Kasumi-1 (cell line): ENCODE results near the gene THBS4.

Experiments used
- DNase-seq, 2 experiments: peaks; one replicate each; lab custom pipeline; 2025; lab: John Stamatoyannopoulos, UW

The THBS4 gene

GRCh38 chr5:80116465-80116864 lies 81.3 kb downstream of the THBS4 start:
- no peak for DNase-seq

GRCh38 chr5:80117446-80117845 lies 82.3 kb downstream of the THBS4 start:
- DNase-seq = no peak

GRCh38 chr5:80119372-80119771 lies 84.2 kb downstream of the THBS4 start:
- DNase-seq = no peak

DNA sequence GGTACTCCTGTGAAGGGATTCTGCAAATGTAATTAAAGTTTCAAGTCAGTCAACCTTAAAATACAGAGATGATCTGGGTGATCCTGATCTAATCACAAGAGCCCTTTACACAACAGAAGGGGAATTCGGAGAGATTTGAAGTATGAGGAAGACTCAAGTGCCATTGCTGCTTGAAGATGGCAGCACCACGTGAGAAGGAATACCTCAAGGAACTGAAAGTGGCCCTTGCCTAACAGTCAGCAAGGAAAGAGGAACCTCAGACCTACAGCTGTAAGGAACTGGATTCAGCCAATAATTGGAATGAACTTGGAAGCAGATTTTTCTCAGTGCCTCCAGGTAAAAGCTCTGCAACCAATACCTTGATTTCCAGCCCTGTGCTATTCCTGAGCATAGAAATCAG lies 87.4 kb downstream of the THBS4 start:
- peak; percentile 68 to 78 for DNase-seq

DNA sequence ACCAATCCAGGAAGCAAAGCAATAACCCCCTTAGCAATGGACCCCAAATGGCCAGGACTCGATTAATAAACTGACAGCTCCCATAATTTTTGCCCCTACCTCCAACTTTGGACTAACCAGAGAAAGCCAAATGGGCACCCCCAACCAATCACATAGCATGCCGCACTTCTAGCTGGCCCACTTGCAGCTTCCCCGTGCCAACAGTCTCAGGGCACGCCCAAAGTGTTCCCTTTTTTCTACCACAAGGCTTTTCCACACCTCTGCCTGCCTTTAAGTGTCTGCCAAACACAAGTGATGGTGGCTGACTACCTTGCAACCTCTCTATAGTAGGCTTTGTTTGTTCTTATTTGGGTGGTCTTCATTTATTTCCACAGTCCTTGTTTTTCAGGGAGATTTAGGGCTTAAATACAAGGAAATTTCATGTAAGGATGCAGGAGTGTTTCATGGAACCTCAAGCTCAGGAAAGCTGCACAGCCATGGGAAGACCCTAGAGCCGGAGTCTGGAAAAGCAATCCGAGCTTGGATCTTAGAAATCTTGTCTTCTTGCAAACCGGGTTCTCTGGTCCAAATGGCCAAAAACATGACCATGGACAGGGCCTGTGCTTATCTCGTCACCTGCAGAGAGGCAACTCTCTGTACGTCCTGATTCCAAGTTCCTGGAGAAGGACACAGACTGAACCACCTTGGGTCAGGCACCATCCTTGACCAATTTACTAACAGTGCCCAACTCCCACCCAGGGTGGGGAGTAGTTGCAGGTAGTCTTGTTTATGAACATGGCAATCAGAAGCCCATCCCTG lies 89.2 kb downstream of the THBS4 start:
- no peak for DNase-seq

GRCh38 chr5:80125022-80125961 lies 90.1 kb downstream of the THBS4 start:
- peak in 1 of 2 experiments; percentile 30 for DNase-seq

- DNase-seq = peak; percentile 10 to 22
Observed at GRCh38 chr5:80125962-80126480, 90.9 kb downstream of the THBS4 start.

- DNase-seq = peak in 1 of 2 experiments; percentile 7
Observed at GRCh38 chr5:80127116-80127552, 92.0 kb downstream of the THBS4 start.

- no peak for DNase-seq
Observed at GRCh38 chr5:80128141-80128540, 93.0 kb downstream of the THBS4 start.

DNA sequence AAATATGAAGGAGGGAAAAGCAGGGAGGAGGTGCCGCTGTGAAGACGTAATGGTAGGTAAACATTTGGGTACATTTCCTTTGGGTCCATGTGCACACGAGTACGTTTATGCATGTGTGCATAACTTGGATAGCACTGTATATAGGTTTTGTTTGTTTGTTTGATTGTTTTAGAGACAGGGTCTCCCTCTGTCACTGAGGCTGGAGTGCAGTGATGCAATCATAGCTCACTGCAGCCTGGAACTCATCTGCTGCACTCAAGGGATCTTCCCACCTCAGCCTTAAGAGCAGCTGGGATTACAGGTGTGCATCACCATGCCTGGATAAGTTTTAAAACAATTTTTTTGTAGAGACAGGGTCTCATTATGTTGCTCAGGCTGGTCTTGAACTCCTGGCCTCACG lies 94.0 kb downstream of the THBS4 start:
- DNase-seq = no peak
